NOMO-1 treated with dmso at 0.1 percent for 144 hours (cell line): ENCODE results near the gene SHISA9.
"Not testable (repeated sequence)": the region's sequence is repeated elsewhere in the genome, so short reads cannot be mapped to it uniquely, and the experiment has no call there.

ENCODE experiments used
- DNase-seq: peaks from one replicate; lab custom pipeline; 2025; ENCODE audit not compliant: unreplicated experiment; lab: John Stamatoyannopoulos, UW

Gene SHISA9

DNA sequence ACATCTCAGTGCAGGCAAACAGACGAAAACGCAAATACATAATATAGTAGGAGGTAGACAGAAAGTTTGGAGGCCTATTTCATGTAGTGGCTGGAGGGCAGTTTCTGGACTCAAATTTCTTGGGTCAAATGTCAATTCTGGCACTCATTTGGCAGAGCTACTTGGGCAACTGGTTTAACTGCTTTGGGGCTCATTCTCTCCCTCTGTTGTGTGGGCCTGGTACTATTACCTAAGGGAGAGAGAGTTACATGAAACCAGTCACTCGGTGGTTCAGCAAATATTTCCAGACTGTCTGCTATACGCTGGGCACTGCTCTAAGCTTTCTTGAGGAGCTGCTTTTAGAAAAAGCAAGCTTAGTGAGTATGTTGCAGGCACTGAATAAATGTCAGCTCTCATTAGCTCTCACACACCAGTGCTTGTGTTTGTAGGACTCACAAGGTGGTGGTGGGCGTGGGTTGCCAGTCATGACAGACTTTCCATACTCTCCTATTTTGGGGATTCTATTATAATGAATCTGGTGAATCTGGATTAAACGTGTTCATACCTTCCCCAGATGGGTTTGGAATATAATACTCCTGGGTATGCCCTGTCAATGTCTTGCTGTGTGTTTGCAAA, 1.8 kb upstream of the SHISA9 start:
- DNase-seq = no peak

DNA sequence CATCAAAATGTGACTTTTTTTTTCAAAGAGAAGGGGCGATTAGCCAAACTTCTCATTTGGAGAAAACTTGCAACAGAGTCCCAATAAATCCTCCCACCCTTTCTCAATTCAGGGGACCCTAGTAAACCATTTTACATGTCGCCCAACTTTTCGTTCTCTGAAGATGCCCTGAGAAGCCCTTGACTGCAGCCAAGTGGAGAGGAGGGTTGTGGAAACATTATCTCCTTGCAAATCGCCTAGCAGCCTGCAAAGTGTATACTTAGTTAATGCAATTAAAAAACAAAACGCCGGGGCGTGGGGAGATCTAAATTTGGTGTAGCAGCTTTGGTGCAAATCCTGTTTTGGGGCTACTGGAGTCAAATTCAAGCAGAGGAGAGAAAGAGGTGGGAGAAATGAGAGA, 1.2 kb upstream of the SHISA9 start:
- DNase-seq = no peak

DNA sequence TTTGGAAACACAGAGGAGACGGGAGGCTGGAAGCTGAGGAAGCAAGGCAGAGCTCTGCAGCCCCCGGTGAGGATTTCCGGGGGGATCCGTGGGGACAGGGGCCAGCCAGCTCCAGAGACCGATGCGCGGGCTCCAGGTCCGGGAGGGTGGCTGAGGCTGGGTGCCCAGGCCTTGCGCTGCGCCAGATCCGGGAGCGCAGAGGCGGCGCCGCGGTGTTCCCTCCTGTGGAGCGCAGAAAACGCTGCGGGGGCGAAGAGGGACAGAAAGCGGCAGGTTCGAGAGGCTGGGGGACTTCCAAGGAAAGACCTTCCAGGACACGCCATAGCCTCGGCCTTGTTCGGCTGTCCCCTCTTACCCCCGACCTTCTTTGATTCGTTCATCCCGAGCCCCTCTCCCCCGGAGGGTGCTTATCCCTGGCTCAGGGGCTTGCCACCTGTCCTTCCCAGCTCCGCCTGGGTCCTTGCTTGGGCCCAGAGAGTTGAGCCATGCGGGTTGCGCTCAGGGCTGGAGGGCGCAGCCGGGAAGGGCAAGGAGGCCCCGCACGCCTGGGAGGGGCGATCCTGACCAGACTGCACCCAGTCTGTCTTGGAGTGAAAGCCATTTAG, 697 bp upstream of the SHISA9 start:
- DNase-seq = no peak

DNA sequence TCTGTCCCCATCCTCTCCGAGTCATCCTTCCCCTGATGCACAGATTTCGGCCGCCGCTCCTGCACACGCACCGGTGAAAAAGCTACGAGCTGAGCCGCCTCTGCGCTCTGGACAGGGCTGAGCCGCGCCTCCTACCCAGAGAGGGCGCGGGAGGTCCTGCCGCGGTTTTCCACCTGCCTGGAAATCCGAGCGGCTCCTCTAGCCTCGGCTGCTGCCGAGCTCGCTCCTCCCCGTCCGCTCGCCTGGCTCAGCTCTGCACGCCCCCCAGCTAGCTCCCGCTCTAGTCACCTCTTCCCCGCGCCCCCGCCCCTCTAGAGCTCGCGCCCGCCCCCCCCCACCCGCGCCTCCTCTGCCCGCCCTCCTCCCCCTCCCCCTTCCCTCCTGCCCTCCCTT, 198 bp upstream of the SHISA9 start:
- no peak for DNase-seq

DNA sequence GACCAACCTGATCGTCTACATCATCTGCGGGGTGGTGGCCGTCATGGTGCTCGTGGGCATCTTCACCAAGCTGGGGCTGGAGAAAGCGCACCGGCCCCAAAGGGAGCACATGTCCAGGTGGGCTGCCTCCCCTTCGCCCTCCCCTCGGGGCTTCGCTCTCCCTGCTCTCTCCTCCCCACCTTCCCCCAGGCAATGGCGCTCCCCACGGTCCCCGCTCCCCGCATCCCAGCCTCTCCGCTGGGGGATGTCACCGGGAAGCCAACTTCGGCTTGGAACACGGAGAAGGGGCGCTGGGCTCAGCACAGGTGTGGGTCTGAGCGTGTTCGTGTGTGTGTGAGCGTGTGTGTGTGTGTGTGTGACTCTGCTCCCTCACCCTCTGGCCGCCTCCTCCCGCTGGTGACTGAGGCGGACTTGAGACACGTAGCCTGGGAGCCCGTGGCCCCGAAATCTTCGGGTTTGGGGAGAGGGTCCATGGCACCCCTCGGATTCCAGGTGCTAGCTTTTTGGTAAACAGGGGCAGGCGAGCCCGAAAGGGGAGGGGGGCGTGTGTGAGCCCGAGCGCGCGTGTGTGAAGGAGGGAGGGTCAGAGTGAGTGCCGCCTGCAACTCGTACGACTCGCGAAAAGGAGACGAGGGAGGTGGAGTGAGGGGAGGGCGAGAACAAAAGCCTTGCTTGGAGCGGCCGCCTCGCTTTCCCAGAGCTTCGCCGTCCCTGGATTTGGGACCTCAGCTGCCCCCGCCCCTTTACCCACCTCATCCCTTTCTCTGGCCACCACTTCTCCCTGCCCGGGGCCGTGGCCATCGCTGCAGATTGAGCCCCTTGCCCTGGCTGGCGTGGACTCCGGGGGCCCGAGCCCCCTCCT, 1.3 kb downstream of the SHISA9 start:
- no peak for DNase-seq

DNA sequence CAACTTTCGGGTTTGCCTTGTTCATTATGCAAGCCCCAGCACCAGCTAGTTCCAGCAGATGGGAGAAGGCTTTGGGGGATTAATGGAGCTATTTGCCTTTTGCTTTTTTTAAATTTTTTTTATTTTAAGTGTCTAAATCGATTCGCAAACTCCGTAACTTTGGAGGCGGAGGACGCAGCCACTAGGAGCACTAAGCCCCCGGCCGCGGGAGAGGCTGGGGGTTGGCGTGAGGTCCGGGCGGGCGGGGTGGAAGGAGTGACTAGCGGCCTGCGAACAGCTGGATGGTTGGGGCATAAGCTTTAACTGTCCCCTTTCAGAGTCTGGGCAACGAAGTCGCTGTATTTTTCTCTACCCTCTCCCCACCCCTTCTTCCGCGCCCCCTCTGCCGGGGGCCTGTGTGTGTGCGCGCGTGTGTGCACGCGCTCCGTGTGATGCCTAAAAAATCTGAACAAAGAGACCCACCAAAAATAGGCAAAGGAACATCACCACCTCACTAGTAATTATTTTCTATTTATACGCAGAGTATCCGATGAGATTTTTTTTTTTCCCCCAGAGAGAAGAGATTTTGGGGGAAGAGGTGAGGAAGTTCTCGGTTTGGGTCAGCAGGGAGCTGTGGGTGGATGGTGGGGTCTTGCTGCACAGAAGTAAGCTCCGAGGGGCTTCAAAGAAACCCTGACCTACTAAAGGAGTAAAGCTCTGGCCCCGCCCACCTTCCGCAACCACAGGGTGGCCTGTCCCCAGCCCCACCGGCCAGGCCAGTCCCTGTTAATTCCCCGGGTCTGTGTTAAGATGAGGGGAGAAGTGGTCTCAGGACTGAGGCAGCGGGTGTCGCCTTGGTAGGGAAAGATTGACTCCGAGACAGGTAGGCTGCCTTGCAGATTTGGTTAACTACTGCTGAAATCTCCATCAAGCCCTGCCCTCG, 2.3 kb downstream of the SHISA9 start:
- no peak for DNase-seq

DNA sequence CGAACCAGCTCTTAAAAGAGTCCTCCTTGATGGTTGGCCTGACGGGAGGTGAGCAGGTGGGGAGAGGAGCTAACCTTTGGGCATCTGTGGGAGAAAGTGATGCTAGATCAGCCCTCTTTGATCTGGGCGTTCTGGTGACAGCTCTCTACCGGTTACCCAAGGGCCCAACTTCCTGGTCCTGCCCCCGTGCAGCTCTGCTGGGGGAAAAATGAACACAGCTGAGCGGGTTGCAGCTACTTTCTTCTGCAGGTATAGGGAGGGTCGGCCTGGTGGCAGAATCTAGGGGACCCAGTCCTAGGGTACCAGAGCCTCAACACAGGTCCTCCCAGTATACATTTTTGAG, 2.9 kb downstream of the SHISA9 start:
- no peak for DNase-seq

DNA sequence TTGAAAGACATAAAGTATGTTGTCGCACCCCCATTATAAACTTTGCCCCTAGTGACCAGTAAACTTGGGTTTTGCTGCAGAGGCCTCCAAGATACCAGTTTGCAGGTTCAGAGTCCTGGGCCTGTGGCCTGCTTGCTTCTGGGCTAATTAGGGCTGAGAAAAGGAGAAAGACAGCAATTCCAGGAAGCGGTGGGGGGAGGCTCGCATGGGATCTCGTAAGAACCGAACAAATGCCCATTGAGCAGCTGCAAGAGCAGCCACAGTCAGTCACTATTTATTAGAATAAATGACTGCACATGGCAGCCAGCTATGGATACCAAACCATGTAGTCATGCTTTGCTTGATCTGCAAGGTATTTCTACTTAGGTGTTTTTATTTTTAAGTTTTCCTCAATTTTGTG, 4.9 kb downstream of the SHISA9 start:
- DNase-seq = no peak

DNA sequence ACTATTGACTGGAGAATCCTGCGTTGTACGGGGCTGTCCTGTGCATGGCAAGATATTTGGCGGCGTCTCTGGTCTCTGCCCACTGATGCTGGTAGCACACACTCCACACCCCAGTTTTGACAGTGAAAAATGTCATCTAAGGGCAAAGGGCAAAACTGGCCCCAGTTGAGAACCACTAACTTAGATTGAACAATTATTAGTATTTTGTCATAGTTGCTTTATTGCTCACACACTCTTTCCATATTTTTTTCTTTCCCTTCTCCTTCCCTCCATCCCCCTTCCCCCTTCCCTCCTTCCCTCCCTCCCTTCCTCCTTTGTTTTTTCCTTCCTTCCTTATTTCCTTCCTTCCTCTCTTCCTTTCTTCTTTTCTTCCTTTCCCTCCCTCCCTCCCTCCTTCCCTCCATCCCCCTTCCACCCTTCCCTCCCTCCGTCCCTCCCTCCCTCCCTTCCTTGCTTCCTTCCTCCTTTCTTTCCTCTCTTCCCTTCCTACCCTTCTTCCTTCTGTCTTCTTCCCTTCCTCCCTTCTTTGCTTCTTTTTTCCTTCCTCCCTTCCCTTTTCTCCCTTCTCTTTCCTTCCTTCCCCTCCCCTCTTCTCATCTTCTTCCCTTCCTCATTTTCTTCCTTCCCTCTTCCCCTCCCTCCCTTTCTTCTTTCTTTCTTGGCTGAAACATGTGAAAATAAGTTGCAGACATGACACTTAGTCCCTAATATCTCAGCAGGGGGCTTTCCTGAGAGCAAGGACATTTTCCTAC, 5.5 kb downstream of the SHISA9 start:
- no peak for DNase-seq

DNA sequence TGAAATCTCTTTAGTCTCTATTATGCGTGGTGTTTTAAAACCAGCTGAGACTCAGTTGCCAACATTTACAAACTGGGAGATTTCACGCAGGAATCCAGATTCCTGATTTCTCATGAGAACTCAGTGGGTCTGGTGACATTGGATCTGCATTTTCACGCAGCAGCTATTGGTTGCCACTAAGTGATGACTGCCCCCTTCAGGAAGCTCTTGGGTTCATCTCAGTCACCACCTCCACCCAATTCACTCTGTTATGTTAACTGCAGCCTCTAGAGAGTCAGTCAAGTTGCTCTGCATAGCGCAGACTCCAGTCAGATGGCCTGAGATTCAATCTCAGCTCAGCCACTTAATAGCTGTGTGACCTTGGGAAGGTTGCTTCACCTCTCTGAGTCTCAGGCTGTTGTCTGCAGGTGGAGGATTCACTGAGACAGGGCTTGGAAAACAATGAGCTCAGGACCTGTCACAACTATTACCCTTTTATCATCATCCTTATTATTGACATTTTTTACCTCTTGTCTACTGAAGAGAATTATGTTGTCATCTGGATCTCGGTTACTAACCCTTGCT, 6.4 kb downstream of the SHISA9 start:
- DNase-seq = no peak

DNA sequence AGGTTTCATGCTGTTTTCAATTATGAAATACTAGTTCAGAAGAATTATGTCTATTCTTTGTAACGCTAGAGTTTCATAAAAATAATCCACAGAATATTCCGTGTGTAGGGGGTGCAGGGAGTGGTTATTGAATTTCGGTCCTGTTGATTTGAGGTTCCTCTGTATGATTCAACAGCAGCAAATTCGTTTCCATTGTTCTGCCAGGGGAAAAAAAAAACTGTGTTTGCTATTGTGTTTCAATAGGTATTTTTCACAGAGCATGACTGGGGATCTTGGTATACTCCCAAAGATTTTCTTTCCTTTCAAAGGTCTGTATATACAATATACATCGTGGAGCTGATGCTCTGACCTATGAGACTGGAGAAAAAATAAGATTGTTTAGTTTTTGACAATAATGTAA, 15.8 kb downstream of the SHISA9 start:
- no peak for DNase-seq

DNA sequence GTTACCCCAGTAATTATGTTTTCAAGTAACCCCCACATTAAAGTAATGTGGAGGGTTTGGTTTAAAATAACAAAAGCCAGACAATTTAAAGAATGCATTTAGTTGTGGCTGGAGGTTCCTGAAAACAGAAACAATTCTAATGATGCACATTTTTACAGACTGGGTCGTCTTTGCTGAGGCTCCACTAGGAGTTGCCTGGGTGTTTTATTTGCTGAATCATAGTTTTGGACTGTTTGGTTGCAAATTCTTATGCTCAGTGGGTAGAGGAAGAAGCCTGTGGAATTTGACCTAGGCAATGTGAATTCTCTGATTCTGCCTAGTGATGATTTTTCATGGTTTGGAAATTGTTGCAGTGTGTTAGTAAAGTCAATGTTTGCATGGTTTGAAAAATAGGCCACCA, 16.3 kb downstream of the SHISA9 start:
- no peak for DNase-seq

DNA sequence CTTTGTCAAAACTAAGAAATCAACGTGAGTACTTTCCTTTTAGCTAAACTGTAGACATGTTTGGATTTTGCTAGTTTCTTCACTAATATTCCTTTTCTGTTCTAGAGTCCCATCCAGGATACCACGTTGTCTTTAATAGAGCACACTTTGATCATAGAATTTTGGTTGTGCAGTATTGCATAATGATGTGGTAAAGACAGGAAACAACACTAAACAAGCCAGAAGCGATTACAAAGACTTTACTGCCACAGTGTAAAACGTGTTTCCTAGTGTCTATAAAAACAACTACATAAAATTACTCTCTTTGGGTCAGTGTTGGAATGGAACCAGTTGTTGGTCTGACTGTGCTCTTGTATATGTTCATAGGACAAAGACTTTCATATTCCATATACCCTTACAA, 19.3 kb downstream of the SHISA9 start:
- no peak for DNase-seq

DNA sequence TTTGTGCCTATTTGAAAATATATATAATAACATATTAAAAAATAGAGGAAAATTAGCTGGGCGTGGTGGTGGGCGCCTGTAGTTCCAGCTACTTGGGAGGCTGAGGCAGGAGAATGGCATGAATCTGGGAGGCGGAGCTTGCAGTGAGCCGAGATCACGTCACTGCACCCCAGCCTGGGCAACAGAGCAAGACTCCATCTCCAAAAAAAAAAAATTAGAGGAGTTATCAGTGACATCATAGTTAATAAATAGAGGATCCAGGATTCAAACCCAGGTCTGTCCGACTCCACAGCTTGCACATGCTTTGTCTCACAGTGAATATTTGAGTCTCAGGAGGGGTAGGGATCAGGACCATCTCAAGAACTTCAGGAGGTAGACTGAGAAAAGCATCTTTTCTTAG, 22.2 kb downstream of the SHISA9 start:
- DNase-seq = not testable (repeated sequence)

DNA sequence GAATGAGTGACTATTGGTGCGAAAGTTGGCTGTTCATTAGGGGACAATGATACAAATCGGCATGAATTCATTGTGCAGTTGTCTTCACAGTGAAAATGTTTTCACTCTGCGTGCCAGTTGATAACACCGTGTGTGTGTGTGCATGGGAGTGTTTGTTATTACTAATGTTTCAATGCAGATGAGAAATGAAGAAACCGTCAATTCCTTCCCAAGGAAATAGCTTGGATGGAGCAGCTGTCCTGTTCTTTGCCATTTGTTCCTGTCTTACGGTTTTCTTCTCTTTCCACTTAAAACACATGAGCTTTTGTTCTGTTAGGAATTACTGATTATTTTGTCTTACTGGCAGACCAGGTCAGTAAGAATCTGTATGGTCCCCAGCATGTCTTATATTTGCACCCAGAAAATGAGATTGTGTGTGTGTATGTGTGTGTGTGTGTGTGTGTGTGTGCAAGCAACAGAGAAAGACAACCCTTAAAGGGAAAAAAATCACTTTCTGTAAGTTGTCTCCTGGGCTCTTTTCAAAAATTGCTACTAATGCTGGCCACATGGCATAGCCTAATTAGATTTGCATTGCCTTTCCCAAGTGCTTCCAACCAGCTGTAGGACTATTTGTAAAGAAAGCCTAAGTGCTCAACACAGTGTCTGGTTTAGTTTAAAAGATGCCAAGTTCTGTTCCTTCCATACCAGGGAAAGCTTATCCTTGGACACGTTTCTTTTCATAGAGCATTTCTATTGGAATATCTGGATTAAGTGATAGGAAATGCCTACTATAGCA, 23.8 kb downstream of the SHISA9 start:
- DNase-seq = no peak

DNA sequence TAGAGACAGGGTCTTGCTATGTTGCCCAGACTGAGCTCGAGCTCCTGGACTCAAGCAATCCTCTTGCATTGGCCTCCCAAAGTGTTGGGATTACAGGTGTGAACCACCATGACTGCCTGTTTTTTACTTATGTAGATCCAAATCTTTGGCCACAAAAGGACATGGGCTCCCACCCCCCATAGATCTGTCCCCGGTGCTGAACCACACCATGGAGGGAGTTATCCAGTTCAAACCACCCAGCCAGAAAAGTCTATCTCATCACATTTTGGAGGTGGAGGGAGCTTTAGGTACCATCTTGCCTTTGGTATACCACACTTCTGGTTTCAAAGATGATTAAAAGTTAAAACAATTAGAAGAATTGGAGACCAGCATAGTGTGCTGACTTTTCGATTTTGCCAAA, 26.2 kb downstream of the SHISA9 start:
- DNase-seq = no peak

DNA sequence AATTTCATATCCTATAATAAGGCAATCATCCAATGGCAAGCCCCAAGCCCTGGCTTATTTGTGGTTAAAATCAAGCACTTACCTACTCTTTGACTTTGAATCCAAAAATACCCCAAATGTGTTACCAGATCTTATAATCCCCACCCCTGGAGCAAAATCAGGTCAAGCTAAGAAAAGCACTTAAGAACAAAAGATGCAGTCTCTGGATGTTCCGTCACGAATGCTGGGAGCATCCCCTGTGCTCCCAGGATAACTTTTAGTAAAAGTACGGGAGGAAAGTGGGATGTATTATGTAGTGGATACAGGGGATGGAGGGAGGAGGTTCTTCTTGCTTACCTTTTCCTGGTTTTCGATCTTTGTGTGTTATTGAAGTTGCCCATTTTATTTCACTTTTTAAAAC, 29.5 kb downstream of the SHISA9 start:
- no peak for DNase-seq

DNA sequence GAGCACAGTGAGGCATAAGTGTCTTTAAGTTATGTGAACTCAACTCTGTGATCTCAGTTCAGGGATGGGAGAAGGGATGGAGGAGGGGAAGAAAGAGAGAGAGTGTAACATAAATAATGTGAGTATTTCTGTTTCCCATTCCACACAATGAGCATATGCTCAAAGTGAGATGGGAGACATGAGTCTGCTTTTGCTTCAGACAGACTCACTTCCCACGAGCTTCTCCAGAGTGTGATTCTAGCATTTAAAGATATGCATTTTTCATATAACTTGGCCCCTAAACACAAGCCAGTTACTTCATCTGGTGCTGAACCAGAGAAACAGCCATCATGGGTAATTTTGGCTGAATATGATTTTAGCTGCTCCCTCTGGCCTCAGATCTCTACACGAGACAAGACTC, 35.0 kb downstream of the SHISA9 start:
- no peak for DNase-seq

DNA sequence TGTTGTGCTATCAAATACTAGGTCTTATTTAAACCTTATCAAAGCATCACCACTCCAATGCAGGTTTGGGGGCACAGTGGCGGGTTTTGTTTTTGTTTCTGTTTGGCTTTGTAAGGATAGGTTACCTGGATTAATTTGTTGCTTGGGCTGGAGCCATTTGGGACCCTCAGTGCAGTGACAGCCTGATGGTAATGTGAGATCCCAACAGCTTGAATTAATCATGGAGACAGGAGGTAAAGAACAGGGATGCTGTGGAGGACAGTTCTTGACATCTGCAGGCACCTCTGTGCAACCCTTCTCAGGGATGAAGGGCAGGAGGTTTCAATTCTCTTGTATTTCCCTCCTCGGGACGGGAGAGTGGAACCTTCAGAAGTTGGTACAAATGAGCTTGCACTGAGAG, 40.5 kb downstream of the SHISA9 start:
- DNase-seq = no peak

DNA sequence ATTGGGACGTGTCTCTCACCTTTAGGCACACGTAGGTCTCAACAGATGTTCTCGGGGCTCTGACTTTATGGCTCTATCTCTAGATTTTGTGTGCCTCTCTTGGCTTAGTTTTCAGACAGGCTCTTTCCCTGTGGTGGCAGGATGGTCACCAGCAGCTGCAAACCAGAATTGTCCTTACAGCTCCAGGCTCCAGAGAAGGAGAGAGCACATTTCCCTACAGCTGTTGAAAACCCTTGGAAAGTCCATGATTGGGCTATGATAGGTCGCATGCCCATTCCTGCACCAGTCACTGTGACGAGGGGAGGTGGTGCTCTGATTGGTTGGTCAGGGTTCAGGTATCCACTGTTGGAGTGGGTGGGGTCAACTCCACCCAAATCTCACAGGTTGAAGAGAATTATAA, 41.5 kb downstream of the SHISA9 start:
- DNase-seq = no peak
